GM21723 (cell line): ENCODE data around the gene ETNK2.

ENCODE experiments used
- ATAC-seq: cut with Tn5 transposase; IDR thresholded peaks from one replicate; pipeline ENCODE4 v1.9.1; 2021; ENCODE audit warnings: mild to moderate bottlenecking, moderate library complexity; ENCODE audit not compliant: unreplicated experiment

Gene ETNK2

DNA sequence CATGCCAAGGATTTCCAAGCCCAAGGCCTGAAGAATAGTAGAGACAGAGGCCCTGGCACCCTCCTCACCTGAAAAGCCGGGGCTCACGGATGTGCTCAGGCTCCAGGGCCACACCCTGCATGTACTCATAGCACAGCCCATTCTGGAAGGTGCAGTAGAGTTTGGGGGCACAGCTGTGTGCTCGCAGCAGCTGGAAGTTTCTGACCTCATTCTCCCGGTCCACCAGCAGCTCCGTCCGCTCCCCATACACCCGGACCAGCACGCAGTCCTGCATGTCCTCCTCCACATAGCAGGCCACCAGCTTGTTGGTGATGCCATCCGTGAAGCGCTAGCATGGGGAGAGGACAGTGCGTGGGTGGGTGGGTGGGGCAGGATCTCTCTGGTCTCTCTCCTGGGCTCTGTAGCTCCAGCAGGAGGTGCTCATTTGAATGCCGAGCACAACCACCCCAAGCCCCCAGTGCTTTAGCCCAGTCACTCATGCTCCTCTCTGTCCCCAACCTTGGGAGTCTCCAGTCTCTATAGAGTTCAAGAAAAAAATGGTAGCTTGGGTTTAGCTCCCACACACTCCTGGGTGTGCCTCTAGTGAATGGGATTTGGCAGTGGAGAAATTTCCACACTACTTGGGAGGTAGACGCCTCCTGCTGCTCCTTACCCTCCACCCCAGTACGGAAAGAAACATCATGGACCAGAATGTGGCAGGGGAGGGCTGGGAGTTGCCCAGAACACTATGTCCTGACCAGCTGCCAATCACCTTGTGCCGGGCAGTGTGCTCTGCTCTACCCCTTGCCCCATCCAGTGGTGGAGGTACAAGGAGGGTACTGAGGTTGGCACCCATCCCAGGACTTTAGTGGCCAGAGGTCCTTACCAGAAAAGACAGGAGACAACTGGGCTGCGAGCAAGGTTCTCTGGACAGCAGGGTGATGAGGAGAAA, 1.9 kb downstream of the ETNK2 start:
- no peak for ATAC-seq

DNA sequence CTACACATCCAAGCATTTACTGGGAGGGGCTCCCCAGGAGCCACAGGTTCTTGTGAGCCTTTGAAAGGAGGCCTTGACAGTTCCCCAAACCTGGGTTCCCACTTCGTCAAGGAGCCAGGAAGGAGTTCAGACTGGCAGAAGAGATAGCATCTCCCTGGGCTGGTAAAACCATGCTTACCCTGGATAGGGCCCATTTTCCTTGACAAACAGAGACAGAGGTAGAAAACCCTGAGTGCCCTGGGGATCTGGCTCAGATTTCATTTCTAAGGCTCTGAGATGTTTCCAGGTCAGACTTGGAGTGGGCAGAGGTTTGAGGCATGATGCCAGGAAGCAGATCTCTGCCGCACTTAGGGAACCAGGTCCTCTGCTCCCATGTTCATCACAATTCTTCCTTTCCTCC, 2.7 kb downstream of the ETNK2 start:
- ATAC-seq, result no peak

DNA sequence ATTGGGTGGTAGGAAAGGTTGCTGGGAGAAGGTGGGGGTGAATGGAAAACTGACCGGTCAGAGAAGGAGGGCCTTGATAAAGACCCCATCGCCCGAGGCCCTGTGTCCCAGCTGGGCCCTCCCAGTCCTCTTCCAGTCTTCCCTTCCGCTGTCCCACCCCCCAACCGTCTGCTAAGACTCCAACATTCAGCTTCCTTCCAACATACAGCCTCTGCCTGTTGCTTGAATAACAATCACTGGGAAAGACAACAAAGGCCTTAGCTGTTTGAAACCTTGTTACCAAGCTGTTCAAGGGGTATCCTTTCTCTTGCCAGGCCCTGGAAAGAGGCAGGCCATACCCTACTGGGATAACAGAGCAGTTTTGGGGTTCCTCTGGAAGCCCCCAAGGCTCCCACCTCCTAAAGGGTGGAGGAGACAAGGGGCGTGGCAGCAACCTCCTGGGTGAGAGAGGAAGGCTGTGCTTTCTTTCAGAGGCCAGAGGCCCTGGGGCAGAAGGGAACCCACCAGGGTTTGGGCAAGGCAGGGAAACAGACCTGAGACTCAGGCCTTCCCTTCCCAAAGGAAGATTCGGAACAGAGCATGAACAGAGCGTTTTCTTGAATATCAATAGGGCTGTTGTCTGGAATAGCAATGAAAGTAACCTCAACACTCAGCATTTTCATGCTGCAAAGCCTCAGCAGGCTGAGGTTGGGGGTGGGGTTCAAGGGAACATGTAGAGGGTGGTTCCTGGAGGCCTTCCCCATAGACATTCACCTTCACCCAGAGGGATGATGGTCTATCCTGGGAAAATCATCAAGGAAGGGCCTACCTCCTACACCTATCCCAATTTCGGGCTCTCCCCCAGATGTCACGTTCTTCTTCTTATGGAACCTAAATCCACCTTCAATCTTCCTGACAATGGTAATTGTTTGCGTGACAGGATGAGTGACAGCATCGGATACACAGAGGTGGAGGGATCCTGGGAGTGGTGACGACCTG, 4.1 kb downstream of the ETNK2 start:
- ATAC-seq, result no peak

DNA sequence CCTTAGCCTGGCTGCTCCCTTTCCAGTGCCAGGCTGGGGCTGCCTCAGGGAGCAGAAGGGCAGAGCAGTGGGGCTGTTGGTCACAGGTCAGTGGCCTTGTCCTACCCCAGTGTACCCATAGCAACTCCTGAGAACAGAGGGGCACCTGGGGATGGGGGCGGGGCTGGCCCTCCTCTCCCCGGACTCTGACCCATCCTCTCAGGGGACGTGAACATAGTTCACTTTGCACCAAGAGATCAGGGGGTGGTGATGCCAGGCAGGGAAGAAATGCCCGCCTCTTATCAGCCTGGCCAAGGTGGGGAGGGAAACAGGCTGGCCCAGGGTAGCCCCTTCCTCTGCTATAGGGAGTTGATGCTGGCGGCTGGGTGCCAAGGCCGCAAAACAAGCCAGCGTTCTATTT, 4.9 kb downstream of the ETNK2 start:
- ATAC-seq, result no peak

DNA sequence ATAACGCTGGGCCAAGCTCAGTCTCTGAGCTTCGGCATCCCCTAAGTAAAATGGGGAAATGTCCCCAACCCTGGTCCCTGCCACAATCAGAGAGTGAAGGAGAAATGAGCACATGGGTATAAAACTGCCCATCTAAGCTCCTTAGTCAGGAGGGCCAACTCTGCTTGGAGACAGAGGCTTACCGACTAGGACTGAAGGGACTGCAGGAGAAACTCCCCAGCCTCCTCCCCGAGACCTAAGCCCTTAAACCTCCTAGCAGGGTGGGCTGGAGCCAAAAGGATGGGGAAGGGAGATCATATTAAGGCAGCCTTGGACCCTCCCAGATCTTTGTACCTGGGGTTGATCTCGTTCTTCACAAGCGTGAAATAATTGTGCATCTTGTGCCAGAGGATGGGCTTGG, 5.5 kb downstream of the ETNK2 start:
- no peak for ATAC-seq

DNA sequence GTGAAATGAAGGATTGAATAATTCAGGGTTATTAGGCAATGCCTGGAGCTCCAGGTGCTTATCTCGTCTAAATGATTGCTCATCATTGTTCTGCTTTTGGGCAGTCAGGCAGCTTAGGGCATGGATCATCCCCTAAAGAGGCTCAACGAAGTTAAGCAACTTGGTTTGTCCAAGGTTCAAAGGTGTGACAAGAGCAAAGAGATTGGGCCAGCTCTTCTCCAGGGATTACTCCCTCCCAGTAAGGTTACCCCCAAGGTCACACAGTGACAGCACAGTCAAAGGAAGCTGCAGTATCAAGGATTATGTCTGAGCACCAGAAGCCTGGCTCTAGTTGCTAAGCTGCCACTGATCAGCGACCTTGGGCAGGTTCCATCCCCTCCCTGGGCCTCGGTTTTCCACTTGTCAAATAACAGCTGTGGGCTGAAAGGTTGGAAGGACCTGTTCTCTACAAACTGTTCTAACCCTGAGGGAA, 6.8 kb downstream of the ETNK2 start:
- no peak for ATAC-seq

DNA sequence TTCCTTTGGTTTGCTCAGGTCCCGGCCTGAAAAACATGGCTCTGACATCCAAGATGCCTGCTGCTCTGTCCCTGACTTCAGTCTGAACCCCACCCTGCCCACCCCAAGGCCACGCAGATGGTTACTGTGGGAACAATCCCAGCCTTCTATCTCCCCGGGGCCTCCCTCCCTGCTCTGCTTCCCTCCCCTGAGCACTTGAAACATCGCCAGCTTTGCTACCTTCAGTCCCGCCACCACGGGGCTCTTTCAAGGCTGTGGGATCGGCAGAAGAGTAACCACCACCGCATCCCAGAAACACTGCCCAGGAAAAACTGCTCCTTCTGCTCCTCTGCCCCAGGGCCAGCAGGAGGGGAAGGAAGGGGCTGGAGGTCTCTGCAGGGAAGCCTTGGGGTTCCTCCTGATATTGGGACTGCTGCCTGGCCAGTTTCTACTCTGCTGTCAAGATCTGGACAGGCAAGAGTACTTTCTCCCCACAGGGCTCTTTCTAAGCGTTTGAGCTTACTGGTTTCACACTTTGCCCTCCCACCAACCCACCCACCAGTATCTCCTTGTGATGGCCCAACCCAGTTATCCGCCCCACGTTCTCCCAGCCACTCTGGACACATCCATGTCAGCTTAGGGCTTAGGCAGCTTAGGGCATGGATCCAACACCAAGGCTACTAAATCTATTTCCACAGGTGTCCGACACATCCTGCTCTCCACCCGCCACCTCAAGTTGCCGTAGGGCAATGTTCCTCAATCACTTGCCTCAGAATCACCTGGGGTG, 8.4 kb downstream of the ETNK2 start:
- ATAC-seq, result no peak

DNA sequence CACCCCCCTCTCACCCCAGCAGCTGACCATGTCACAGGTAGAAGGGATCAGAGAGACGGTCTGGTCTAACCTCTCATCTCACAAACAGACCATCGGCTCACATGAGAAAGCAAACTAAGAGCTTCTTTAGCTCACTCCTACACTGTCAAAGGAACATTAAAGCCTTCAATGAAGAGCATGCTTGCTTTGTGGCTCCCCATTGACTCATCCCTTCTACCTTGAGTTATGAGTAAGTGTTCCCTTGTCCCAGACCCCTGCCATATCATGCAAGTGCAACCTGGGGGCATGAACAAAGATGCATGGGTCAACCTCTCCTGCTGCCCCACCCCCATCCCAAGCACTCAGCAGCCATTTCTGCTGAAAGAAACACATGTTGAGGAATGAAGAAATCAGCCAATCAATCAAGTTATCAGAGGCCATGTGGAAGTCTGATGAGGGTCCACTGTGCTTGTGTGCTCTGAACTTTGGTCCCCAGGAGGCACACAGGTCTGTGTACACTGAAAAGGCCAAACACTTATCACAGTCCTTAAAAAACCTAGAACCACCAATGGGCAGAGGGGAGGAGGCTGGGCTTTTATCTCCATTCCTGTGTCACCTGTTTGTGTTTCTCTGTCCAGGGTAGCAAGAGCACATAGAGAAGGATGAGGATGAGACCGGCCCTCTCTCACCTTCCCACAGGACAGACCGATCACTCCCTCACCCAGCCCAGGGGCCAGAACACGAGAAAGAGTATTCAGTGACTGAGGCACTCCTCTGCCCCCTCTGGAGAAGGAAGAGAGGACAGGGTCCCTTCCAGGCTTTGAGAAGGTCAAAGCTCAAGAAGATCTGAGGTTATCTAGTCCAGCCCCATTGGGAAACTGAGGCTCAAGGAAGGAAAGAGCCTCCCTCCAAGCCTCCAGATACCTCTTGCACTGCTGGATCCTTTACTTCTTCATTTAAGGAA, 9.5 kb downstream of the ETNK2 start:
- no peak for ATAC-seq

DNA sequence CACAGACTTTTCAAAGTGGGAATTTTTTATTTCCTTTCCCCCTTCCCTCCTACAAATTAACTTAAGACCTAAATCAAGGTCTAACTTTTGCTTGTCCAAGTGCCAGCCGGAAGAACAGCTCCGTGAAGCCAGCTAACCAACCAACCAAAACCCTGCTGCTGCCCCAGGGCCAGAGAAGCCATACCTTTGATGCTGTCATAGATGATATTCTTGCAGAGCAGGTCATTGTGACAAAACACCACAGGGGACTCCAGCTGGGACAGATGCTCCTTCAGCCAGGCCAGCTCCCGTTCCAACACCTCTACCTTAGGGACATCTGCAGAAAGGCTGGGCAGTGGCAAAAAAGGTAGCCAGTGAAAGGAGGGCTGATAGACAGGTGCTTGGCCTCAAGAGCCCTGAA, 10.7 kb downstream of the ETNK2 start:
- ATAC-seq, result no peak

DNA sequence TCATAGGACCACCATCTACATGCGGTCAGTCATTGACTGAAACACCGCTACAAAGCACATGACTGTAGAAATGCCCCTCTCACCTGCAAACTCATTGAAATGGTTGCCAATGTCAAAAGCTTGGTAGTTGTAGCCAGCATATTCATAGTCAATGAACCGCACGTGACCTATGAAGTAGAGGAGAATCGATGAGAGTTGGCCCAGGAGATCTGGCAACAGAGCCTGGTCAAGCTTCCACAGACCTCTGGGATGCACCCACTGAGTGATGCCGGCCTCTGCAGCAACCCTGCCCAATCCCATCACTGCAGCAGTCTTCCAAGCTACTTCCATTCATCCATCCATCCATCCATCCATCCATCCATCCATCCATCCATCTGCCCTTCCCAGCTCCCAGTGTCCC, 11.9 kb downstream of the ETNK2 start:
- no peak for ATAC-seq

DNA sequence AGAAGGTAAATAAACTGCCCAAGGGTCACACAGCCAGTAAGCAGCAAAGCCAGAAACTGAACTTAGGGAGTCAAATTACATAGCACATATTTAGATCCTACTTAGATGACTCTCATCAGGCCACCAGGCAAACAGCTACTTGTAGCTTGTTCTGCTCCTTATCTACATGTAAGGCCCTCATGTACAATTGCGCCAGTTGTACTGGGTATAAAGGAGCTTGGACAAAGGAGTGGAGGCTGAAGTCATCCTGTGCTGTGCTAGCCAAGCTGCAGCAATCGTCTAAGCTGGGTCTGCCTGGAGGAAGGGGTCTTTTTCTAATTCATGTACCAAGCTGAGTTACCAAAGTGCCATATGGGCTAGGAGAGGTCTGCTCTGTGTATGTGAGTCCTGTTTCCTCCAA, 12.8 kb downstream of the ETNK2 start:
- no peak for ATAC-seq

DNA sequence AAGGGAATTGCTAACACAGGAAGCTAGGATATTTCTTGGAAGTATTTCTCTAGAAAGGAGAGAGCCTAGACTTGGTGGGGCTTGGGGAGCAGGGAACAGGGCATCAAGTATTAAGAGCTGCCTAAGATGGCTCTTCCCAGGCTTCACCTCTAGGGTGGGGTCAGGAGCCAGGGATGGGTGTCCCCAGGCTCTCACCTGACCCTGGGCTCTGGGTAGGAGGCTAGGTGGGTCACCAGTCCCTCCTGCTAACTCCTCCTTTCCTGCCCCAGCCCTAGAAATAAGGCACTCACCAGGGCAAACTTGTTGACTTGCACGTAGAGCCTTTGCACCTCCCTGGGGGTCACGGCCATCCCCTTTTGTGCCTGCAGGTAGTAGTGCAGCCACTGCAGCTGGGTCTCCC, 15.0 kb downstream of the ETNK2 start:
- no peak for ATAC-seq

DNA sequence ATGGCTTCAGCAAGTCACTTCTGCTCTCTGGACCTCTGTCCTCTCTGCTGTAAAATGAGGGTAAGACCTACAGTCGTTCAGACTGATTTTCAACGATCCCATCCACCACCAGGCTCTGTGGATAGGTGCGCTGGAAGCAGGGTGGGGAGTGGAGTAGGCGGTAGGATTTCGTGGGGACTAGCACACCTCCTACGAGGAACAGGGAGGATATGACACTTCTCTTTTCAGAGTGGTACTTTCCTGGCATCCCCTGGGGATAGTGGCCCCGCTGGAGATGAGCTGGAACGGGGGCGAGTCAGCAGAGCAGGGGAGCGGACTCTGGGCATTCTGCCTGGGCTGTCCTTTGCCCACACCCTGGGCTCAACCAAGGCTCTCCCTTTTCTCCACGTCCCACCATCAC, 17.7 kb downstream of the ETNK2 start:
- no peak for ATAC-seq

DNA sequence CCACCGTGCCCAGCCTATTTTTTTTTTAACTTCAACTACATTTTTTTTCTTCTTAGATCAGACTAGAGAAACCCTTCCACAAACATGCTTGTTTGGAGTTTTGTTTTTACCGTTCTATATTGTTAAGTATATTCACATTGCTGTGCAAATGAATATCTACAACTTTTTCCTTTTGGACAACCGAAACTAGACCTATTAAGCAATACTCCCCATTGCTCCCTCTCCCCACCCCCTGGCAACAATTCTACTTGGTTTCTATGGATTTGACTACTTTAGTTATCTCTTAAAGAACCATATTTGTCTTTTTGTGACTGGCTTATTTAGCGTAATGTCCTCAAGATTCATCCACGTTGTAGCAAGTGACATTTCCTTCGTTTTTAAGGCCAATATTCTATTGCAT, 19.1 kb downstream of the ETNK2 start:
- no peak for ATAC-seq

DNA sequence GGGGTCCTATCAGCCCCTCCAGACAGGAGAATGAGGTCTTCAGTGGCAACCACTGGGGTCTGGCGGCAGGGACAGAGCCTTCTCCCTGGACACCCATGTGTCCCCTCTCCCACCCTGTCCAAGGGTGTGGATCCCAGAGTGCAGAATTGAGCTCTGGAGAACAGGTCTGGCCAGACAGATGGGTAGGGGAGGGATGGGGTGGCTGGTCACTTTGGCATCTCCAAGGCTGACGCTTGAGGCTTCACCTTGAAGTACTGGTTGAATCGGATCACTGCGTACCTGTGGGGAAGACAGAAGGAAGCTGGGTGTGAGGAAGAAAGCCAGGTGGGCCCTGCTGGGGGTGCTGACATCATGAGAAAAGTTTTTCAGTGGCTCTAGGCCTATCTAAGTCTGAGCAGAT, 19.9 kb downstream of the ETNK2 start:
- no peak for ATAC-seq

DNA sequence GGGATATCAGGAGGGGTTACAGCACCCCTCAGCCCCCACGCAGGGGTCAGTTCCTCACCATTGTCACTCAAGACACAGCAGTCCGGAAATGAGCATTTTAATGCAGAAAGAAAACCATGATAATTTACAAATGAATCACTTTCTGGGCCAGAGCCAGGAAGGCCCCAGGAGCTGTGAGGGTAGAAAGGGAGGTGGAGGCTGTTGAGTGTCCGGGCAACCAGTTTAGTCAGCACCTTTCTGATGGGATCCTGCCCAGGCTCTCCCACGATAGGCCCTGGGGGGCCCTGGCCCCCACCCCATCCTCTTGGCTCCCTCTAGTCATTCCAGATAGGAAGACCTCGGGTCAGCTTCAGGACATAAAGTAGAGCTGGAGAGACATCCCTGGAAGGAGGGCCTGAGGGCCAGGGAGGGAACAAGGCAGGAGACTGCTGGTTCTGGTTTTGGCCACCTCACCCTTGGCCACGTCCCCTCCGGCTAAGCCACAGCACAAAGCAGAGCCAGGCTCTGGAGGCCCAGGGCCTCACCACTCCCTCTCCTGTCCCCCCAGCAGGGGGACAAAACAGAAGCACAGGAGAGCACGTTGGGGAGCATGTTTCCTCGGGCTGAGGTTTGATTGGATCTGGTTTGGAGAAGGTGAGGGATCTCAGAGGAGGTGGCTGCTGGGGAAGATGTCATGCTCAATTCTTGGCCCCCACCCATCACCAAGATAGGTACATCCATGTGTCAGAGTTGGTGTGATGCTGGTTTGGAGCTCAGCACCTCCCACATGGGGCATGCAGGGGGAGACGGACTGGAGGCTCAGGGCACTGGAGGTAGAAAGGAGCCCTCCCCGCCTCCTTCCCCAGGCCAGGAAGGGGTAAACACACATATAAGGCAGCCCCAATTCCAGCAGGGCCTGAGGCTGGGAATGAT, 20.6 kb downstream of the ETNK2 start:
- no peak for ATAC-seq

DNA sequence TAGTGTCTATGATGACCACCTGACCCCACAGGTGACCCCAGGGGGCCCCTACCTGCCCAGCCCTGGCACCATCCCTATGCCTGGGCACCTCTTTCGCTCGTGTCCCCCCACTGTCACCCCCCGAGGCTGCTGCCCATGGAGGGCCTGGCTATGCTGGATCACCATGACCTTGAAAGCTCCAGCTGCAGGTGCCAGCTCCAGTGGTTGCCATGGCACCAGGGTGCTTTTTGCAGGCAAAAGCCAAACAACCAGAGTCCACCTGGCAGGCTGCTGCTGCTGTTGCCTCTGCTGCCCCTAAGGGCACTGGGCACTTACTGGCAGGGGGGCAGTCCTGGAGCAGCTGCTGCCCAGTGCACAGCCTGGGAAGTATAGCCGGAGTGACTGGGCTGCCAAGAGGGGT, 21.7 kb downstream of the ETNK2 start:
- no peak for ATAC-seq

DNA sequence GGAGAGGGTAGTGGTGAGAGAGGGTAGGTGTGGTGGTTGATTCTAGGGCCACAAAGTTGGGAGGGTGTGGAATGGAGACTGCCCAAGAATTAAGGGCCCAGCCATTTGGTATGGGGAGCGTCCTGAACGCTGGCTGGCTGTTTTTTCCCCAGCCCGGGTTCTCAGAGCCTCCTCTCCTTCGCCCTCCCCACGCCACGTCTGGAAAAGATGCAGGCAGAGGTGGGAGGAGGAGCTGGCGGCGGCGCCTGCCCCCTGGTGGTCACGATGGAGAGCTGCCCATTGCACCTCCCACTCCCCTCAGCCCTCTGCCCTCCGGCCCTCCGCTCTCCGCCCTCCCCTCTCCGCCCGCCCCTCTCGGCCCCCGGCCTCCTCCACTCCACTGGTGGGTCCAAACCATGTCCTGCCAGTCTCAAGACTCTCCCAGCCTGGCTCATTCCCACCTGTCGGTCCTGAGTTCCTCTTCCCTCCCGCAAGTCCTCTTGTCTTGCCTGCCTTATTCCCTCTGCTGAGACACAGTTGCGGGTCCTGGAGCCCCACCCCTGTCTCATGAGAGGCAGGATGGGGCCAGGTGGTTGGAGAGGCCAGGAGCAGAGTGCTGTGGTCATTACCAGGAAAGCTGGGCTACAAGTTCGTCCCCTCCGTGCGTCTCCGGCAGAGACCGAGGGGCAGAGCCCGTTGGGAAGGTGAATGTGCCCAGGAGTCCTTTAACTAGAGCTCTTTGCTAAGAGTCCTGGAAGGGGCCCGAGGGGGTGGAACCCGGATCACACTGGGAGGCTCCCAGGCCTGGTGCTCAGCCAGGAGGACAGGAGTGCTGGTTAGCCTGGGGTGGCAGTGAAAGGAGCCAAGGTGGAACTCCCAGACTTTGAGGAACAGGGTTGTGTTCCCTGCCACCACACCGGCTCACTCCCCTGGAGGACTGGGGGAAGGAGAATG, 22.6 kb downstream of the ETNK2 start:
- peak; percentile 60 for ATAC-seq
